IPS-18a (cell line): ENCODE measurements around the gene RAP1GAP2.

Experiments used
- H3K27ac ChIP-seq: one replicate; pipeline ENCODE4 v1.5.1; 2013; ENCODE audit warnings: low read length
- H3K27me3 ChIP-seq: one replicate; pipeline ENCODE4 v1.6.1; 2013; ENCODE audit warnings: mild to moderate bottlenecking, low read length; ENCODE audit not compliant: control insufficient read depth, insufficient read depth
- H3K36me3 ChIP-seq: one replicate; pipeline ENCODE4 v1.6.1; 2013; ENCODE audit warnings: low read depth, low read length; ENCODE audit not compliant: control insufficient read depth
- H3K4me1 ChIP-seq: one replicate; pipeline ENCODE4 v1.6.1; 2013; ENCODE audit warnings: low read depth, low read length; ENCODE audit not compliant: control insufficient read depth
- H3K4me3 ChIP-seq: one replicate; pipeline ENCODE4 v1.5.1; 2013; ENCODE audit warnings: low read length
- H3K9ac ChIP-seq: one replicate; pipeline ENCODE4 v1.6.1; 2013; ENCODE audit warnings: mild to moderate bottlenecking, low read length, moderate library complexity
- H3K9me3 ChIP-seq: one replicate; pipeline ENCODE4 v1.6.1; 2013; ENCODE audit warnings: low read depth, low read length; ENCODE audit not compliant: control insufficient read depth

Gene RAP1GAP2

GRCh38 chr17:2796164-2797125 lies at the start of gene RAP1GAP2:
TSS of gene RAP1GAP2 (plus strand) at chr17:2796438. CDS start at chr17:2796528, 90 bp downstream.
- no peak within 1 kb of the TSS for H3K4me3 ChIP-seq
- H3K27ac ChIP-seq, result no peak within 1 kb of the TSS
- H3K9ac ChIP-seq, result no peak within 1 kb of the TSS
- H3K27me3 ChIP-seq, result no peaks in the 10 kb centered on the region
- no peaks in the 10 kb centered on the region for H3K9me3 ChIP-seq
- H3K36me3 ChIP-seq, result no peaks in the 10 kb centered on the region
- peaks cover 11% of the 10 kb centered on the region for H3K4me1 ChIP-seq

GRCh38 chr17:2749058-2749783 lies 47.0 kb upstream of the RAP1GAP2 start, which contains the start of gene CCDC92B:
TSS of gene CCDC92B (minus strand) at chr17:2749652. CDS start at chr17:2735145, 14,507 bp downstream.
- Histone ChIP-seq H3K4me3 (peak within 1 kb of the TSS; percentile 50), H3K9me3 (no peaks in the 10 kb centered on the region), H3K27me3 (peaks cover 27% of the 10 kb centered on the region), H3K4me1 (peaks cover 10% of the 10 kb centered on the region), H3K9ac (no peak within 1 kb of the TSS), H3K27ac (no peak within 1 kb of the TSS), H3K36me3 (no peaks in the 10 kb centered on the region)

DNA sequence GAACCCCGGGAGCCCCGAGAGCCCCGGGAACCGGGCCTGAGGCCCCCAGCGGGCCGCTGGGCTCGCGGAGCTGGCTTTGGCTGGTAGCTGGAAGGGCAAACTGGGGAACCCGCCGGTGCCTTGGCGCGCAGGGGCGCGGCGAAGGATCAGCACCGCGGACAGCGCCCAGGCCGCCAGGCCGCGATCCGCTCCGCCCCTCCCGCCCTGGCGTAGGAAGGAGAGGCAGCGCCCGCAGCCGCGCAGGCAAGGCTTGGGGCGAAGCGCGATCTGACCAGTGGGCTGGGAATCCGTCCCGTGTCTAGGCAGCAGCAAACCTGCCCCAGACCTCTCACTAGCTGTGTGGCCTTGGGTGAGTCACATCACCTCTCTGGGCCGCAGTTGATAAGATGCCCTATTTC lies 46.5 kb upstream of the RAP1GAP2 start:
- Histone ChIP-seq H3K9me3 (no peaks in the 10 kb centered on the region), H3K27me3 (peaks cover 31% of the 10 kb centered on the region), H3K9ac (no peak overlapping the region), H3K4me1 (peaks cover 10% of the 10 kb centered on the region), H3K36me3 (no peaks in the 10 kb centered on the region), H3K27ac (no peak overlapping the region), H3K4me3 (peak overlapping the region; percentile 13)

DNA sequence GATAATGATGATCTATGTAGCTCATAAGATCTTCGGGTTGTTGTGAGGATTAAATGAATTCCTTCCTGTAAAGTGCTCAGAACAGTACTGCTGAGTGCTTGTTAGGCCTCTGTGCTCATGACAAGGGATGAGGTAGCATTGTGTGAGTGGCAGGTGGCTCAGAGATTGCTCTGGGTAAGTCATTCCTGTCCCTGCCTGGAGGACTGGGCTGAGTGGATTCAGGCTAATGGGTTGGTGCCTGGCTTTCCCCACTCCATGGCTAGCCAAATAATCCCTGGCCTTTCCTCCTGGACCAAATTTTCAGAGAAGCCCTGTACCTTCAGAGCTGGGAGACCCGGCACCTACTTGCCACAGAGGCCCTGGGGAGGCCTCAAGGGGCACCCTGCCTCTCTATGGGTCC lies 45.5 kb upstream of the RAP1GAP2 start:
- Histone ChIP-seq H3K9ac (no peak overlapping the region), H3K36me3 (no peaks in the 10 kb centered on the region), H3K4me3 (no peak overlapping the region), H3K4me1 (peaks cover 10% of the 10 kb centered on the region), H3K27ac (no peak overlapping the region), H3K27me3 (peaks cover 36% of the 10 kb centered on the region), H3K9me3 (no peaks in the 10 kb centered on the region)

GRCh38 chr17:2751491-2751890 lies 44.7 kb upstream of the RAP1GAP2 start:
- H3K9me3 ChIP-seq, result no peaks in the 10 kb centered on the region
- H3K4me3 ChIP-seq, result no peak overlapping the region
- no peak overlapping the region for H3K27ac ChIP-seq
- peaks cover 44% of the 10 kb centered on the region for H3K27me3 ChIP-seq
- no peaks in the 10 kb centered on the region for H3K36me3 ChIP-seq
- peaks cover 11% of the 10 kb centered on the region for H3K4me1 ChIP-seq
- H3K9ac ChIP-seq, result no peak overlapping the region

GRCh38 chr17:2755891-2756724 lies 40.1 kb upstream of the RAP1GAP2 start:
- Histone ChIP-seq H3K4me3 (peak overlapping the region; percentile 62), H3K27ac (no peak overlapping the region), H3K4me1 (peaks cover 11% of the 10 kb centered on the region), H3K27me3 (peaks cover 33% of the 10 kb centered on the region), H3K9me3 (no peaks in the 10 kb centered on the region), H3K36me3 (no peaks in the 10 kb centered on the region), H3K9ac (no peak overlapping the region)

DNA sequence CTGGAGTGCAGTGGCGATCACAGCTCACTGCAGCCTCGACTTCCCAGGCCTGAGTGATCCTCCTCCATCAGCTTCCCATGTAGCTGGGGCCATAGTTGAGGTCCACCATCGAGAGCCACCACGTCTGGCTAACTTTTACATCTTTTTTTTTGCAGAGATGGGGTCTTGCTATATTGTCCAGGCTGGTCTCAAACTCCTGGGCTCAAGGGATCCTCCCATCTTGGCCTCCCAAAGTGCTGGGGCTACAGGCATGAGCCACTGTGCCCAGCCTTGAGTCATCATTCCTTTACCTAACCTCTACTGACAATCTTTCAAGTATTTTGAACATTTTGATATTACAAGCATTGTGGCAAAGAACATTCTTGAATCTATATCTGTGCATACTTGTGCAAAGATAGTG lies 37.4 kb upstream of the RAP1GAP2 start:
- Histone ChIP-seq H3K4me1 (peaks cover 5% of the 10 kb centered on the region), H3K9ac (no peak overlapping the region), H3K4me3 (no peak overlapping the region), H3K27ac (no peak overlapping the region), H3K36me3 (no peaks in the 10 kb centered on the region), H3K27me3 (peaks cover 31% of the 10 kb centered on the region), H3K9me3 (no peaks in the 10 kb centered on the region)

GRCh38 chr17:2770129-2770528 lies 26.1 kb upstream of the RAP1GAP2 start:
- no peaks in the 10 kb centered on the region for H3K4me1 ChIP-seq
- no peaks in the 10 kb centered on the region for H3K9me3 ChIP-seq
- H3K36me3 ChIP-seq, result no peaks in the 10 kb centered on the region
- H3K27me3 ChIP-seq, result peaks cover 2% of the 10 kb centered on the region
- no peak overlapping the region for H3K9ac ChIP-seq
- H3K4me3 ChIP-seq, result no peak overlapping the region
- no peak overlapping the region for H3K27ac ChIP-seq

- H3K4me3 ChIP-seq, result no peak overlapping the region
- no peak overlapping the region for H3K27ac ChIP-seq
- peaks cover 21% of the 10 kb centered on the region for H3K27me3 ChIP-seq
- no peak overlapping the region for H3K9ac ChIP-seq
- H3K4me1 ChIP-seq, result no peaks in the 10 kb centered on the region
- no peaks in the 10 kb centered on the region for H3K9me3 ChIP-seq
- no peaks in the 10 kb centered on the region for H3K36me3 ChIP-seq
These were observed 21.0 kb upstream of the RAP1GAP2 start for GRCh38 chr17:2775206-2775605.

DNA sequence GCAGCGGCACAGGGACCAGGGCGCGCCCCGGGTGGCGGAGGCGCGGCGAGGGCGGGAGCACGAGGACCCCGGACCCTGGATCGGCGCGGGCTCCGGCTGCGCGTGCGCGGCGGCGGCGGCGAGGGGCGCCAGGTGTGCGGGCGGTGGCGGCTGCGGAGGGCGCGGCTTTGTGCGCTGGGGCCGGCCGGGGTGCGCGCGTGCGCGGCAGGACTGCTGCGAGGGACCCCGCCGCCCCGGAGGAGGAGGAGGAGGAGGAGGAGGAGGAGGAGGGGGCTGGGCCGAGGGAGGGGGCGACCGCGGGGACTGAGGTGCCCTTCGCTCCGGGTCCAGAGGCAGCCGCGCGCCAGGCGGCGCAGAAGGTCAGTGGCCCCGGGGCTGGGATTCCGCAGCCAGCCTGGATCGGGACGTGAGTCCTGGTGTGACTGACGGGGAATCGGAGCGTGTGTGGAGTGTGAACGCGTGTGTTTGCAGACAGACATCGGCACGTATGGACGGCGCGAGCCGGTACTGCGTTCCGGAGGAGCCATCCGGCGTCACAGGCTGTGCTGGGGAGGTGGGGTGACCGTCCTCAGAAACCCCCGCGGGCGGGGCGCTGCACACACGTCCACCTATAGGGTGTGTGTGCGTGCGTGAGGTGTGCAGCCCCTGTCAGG lies 19.5 kb upstream of the RAP1GAP2 start:
- Histone ChIP-seq H3K4me3 (peak overlapping the region; percentile 82), H3K9me3 (no peaks in the 10 kb centered on the region), H3K27ac (no peak overlapping the region), H3K4me1 (no peaks in the 10 kb centered on the region), H3K9ac (peak overlapping the region; percentile 48), H3K27me3 (peaks cover 21% of the 10 kb centered on the region), H3K36me3 (no peaks in the 10 kb centered on the region)
